OCI-LY7 (cell line): ENCODE results near the gene METTL25B. TPM values are rescaled to one million over a fixed set of nuclear protein-coding genes. Genes with fewer than 3 reads are reported as not detected.

Experiments used
- Bru-seq: library from RNA; stranded (reverse); fragments of 400-500 nt; gene quantifications from one replicate; lab custom pipeline; 2021; lab: Mats Ljungman, UMichigan
- BruChase-seq, 2 experiments: library from RNA; stranded (reverse); fragments of 400-500 nt; gene quantifications; one replicate each; lab custom pipeline; 2021; lab: Mats Ljungman, UMichigan
- BruUV-seq: library from RNA; stranded (reverse); fragments of 400-500 nt; replicated peaks from 2 replicates; lab custom pipeline; 2021; lab: Mats Ljungman, UMichigan
- CTCF ChIA-PET: fragments of 300-600 bp; sonication (Branson Sonifier 250); formaldehyde crosslinking; loops from one replicate; lab custom pipeline; 2022; ENCODE audit warnings: antibody characterized with exemption; ENCODE audit not compliant: unreplicated experiment; lab: Charles Lee
- POLR2A ChIA-PET: fragments of 300-600 bp; sonication (Branson Sonifier 250); formaldehyde crosslinking; loops from one replicate; lab custom pipeline; 2022; ENCODE audit warnings: antibody characterized with exemption; lab: Charles Lee
- DNase-seq: peaks from one replicate; pipeline ENCODE4 v3.0.0-alpha.2; 2015; ENCODE audit warnings: low spot score
- H2AFZ ChIP-seq: fragments of 200-600 bp; sonication (generic), shearing (Covaris generic); 2 replicates; pipeline ENCODE4 v1.6.1; 2014; ENCODE audit warnings: mild to moderate bottlenecking, antibody characterized with exemption, low read length, moderate library complexity
- H3K27ac ChIP-seq: fragments of 200-600 bp; sonication (generic); 2 replicates; pipeline ENCODE4 v1.5.1; 2014; ENCODE audit warnings: mixed run types, low read depth, mild to moderate bottlenecking, moderate library complexity, low read length, inconsistent platforms; ENCODE audit not compliant: poor library complexity, severe bottlenecking
- H3K36me3 ChIP-seq: fragments of 200-600 bp; sonication (generic); 2 replicates; pipeline ENCODE4 v1.6.1; 2014; ENCODE audit warnings: mild to moderate bottlenecking, antibody characterized with exemption, low read length, moderate library complexity, mixed read lengths; ENCODE audit not compliant: insufficient read depth
- H3K4me1 ChIP-seq: fragments of 200-600 bp; sonication (generic); 2 replicates; pipeline ENCODE4 v1.5.1; 2014; ENCODE audit warnings: mild to moderate bottlenecking, low read length; ENCODE audit not compliant: insufficient read depth, poor library complexity, severe bottlenecking
- H3K4me2 ChIP-seq: fragments of 200-600 bp; sonication (generic); 2 replicates; pipeline ENCODE4 v1.6.1; 2014; ENCODE audit warnings: mild to moderate bottlenecking, low read length
- H3K4me3 ChIP-seq: fragments of 200-600 bp; sonication (generic); 2 replicates; pipeline ENCODE4 v1.5.1; 2014; ENCODE audit warnings: mild to moderate bottlenecking, low read depth, low read length; ENCODE audit not compliant: poor library complexity, severe bottlenecking
- H3K79me2 ChIP-seq: fragments of 200-600 bp; sonication (generic); 2 replicates; pipeline ENCODE4 v1.6.1; 2016; ENCODE audit warnings: low read depth, mild to moderate bottlenecking, low read length, moderate library complexity, mixed read lengths; ENCODE audit not compliant: insufficient read depth
- H3K9me2 ChIP-seq: fragments of 200-600 bp; sonication (generic); 2 replicates; pipeline ENCODE4 v1.6.1; 2016; ENCODE audit warnings: mild to moderate bottlenecking, low read length, mixed read lengths; ENCODE audit not compliant: insufficient read depth
- H3K9me3 ChIP-seq: fragments of 200-600 bp; sonication (generic); 2 replicates; pipeline ENCODE4 v1.6.1; 2014; ENCODE audit warnings: mild to moderate bottlenecking, mixed run types, low read length, mixed read lengths
- H4K20me1 ChIP-seq: fragments of 200-600 bp; sonication (generic); 2 replicates; pipeline ENCODE4 v1.6.1; 2014; ENCODE audit warnings: mild to moderate bottlenecking, antibody characterized with exemption, low read length, moderate library complexity, mixed read lengths; ENCODE audit not compliant: insufficient read depth
- CTCF ChIP-seq: fragments of 200-600 bp; sonication (generic); conservative IDR thresholded peaks from 2 replicates; pipeline ENCODE4 v1.5.1; 2014; ENCODE audit warnings: mild to moderate bottlenecking, antibody characterized with exemption, low read length, moderate library complexity, mixed read lengths
- EZH2phosphoT487 ChIP-seq: fragments of 200-600 bp; sonication (generic); IDR thresholded peaks from 2 replicates; pipeline ENCODE4 v1.6.1; 2018; ENCODE audit warnings: low read depth, borderline replicate concordance, mild to moderate bottlenecking, mixed run types, antibody characterized with exemption, low read length, moderate library complexity, mixed read lengths
- intact Hi-C: fragments of 100-400 bp; cut with micrococcal nuclease; formaldehyde crosslinking; loops from one replicate; pipeline ENCODE4 v1.10.0; 2022; ENCODE audit not compliant: unreplicated experiment
- long read RNA-seq: library from polyadenylated mRNA; stranded (forward); transcript quantifications from one replicate; pipeline ENCODE4 v2.0.0, GENCODE V29; 2022
- total RNA-seq, 2 experiments: library from RNA; depleted of rRNA in 1 of 2; stranded (reverse); fragments of >200 nt in 1 of 2; shearing (Covaris generic) in 1 of 2; gene quantifications; 2 replicates each; pipeline ENCODE4 v1.2.3, GENCODE V29; 2014 to 2022

METTL25B gene
- total RNA-seq (2014; rRNA removed; shearing (Covaris generic)) (24.7 and 28.0 TPM in 2 replicates), total RNA-seq (2022) (45.6 and 54.1 TPM in 2 replicates), Bru-seq, nascent RNA (percentile 67 among the genes with signal in this experiment), BruChase-seq, experiment 1, labeled RNA remaining after a 6-hour chase (percentile 78 among the genes with signal in this experiment), BruChase-seq, experiment 2, labeled RNA remaining after a 2-hour chase (percentile 76 among the genes with signal in this experiment)
- long read RNA-seq, partial matches to known transcripts: 6 of 26 reads
- long read RNA-seq, other reads (novel, unspliced or antisense): 18 of 26 reads

GRCh38 chr1:156727926-156728598 is at the start of gene METTL25B:
METTL25B (plus strand) TSS chr1:156728469; CDS start chr1:156729105, 636 bp downstream.
- Histone ChIP-seq H3K9me3 (no peaks in the 10 kb centered on the region), H4K20me1 (peaks cover 32% of the 10 kb centered on the region), H3K79me2 (peaks cover 67% of the 10 kb centered on the region), H3K9me2 (no peaks in the 10 kb centered on the region), H3K4me2 (peak within 1 kb of the TSS; percentile 96), H2AFZ (peak within 1 kb of the TSS; percentile 61; the same call in 1 of the 2 replicates), H3K4me1 (peaks cover 31% of the 10 kb centered on the region), H3K4me3 (peak within 1 kb of the TSS; percentile 87), H3K36me3 (peaks cover 42% of the 10 kb centered on the region), H3K27ac (peak within 1 kb of the TSS; percentile 62)
- ChIA-PET CTCF (interaction anchor here (0.6 kb wide), 1 partner anchor 65 kb away, joined by 6 read pairs; no protein-coding TSS in a partner anchor), POLR2A (interaction anchor here (0.5 to 1.6 kb wide), 10 partner anchors 13 to 793 kb away, joined by 3 to 6 read pairs (median 4); partner anchors contain the start of gene MRPL24)
- intact Hi-C loops: loop anchor here (1.0 to 5.0 kb wide), 4 partner anchors 23 to 134 kb away; partner anchors contain the start of genes HDGF, NTRK1 and PRCC
- no TSS peak for BruUV-seq
- no peak for TF ChIP-seq EZH2phosphoT487
- TF ChIP-seq CTCF: no peak
- peak; percentile 86 for DNase-seq

DNA sequence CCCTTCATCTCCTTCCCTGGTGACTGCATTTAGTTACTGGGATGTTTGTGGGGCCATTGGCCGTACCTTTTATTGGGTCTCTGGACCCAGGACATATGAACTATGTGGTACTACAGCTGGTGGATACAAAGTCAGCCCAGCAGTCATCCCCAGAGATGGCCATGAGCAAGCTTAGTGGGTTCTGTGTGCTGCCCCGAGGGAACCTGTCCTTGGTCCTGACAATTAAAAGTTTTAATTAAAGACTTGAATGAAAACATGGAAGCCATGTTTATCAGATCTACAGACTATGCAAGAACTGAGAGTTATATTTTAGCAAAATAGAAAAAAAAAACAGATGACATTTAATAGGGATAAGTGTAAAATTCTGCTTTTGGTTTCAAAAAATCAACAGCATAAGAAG is 48.2 kb upstream of the METTL25B start:
- POLR2A ChIA-PET: no interaction called here
- intact Hi-C loops: loop anchor here (10.0 kb wide), 1 partner anchor 115 kb away; no protein-coding TSS in a partner anchor
- CTCF ChIA-PET: no interaction called here
- Histone ChIP-seq H3K79me2 (no peaks in the 10 kb centered on the region), H3K4me3 (no peak overlapping the region), H4K20me1 (no peaks in the 10 kb centered on the region), H3K36me3 (no peaks in the 10 kb centered on the region), H3K4me2 (no peak overlapping the region), H2AFZ (no peak overlapping the region), H3K9me3 (no peaks in the 10 kb centered on the region), H3K27ac (no peak overlapping the region), H3K4me1 (no peaks in the 10 kb centered on the region), H3K9me2 (no peaks in the 10 kb centered on the region)
- no TSS peak for BruUV-seq
- DNase-seq: no peak
- TF ChIP-seq EZH2phosphoT487 (0 out of 2 replicates have a peak, but pooled peaks have one; percentile 41), CTCF (no peak)
